PC-3 (cell line): ENCODE results near the gene PSMA4. TPM values are rescaled to one million over a fixed set of nuclear protein-coding genes. Genes with fewer than 3 reads are reported as not detected.

Experiments used
- ATAC-seq: fragments of 200-7000 bp; cut with Tn5 transposase; 2 replicates; pipeline ENCODE4 v1.9.1; 2020; ENCODE audit warnings: mild to moderate bottlenecking, moderate library complexity
- BruUV-seq: library from RNA; stranded (reverse); fragments of 400-500 nt; replicated peaks from 2 replicates; lab custom pipeline; 2021; lab: Mats Ljungman, UMichigan
- CTCF ChIA-PET: fragments of 300-600 bp; sonication (Branson Sonifier 250); formaldehyde crosslinking; loops from one replicate; lab custom pipeline; 2022; ENCODE audit warnings: antibody characterized with exemption; lab: Charles Lee
- POLR2A ChIA-PET: fragments of 300-600 bp; sonication (Branson Sonifier 250); formaldehyde crosslinking; loops from one replicate; lab custom pipeline; 2022; ENCODE audit warnings: antibody characterized with exemption; ENCODE audit not compliant: unreplicated experiment; lab: Charles Lee
- DNase-seq: peaks from one replicate; pipeline ENCODE4 v3.0.0-alpha.2; 2015
- H2AFZ ChIP-seq: fragments of 300-600 bp; sonication (generic); 2 replicates; pipeline ENCODE4 v1.6.0; 2016; ENCODE audit warnings: antibody characterized with exemption, low read length
- H3F3A ChIP-seq: fragments of 300-600 bp; sonication (generic); one replicate; pipeline ENCODE4 v1.6.0; 2017; ENCODE audit warnings: antibody characterized with exemption, low read length, control low read depth, mild to moderate bottlenecking; ENCODE audit not compliant: unreplicated experiment
- H3K27ac ChIP-seq: fragments of 300-600 bp; sonication (generic); 2 replicates; pipeline ENCODE4 v1.5.1; 2016; ENCODE audit warnings: mild to moderate bottlenecking, low read length
- H3K27me3 ChIP-seq: fragments of 300-600 bp; sonication (generic); 2 replicates; pipeline ENCODE4 v1.6.1; 2016; ENCODE audit warnings: low read length, mixed read lengths
- H3K36me3 ChIP-seq: fragments of 300-600 bp; sonication (generic); 2 replicates; pipeline ENCODE4 v1.6.1; 2016; ENCODE audit warnings: low read depth, mixed run types, low read length, mixed read lengths
- H3K4me1 ChIP-seq: fragments of 300-600 bp; sonication (generic); 2 replicates; pipeline ENCODE4 v1.5.1; 2016; ENCODE audit warnings: low read length; ENCODE audit not compliant: insufficient read depth
- H3K4me2 ChIP-seq: fragments of 300-600 bp; sonication (generic); 2 replicates; pipeline ENCODE4 v1.6.0; 2016; ENCODE audit warnings: low read length
- H3K4me3 ChIP-seq: fragments of 300-600 bp; sonication (generic); 2 replicates; pipeline ENCODE4 v1.5.1; 2016; ENCODE audit warnings: mild to moderate bottlenecking, low read length, mixed read lengths
- H3K79me2 ChIP-seq: fragments of 300-600 bp; sonication (generic); 2 replicates; pipeline ENCODE4 v1.6.1; 2017; ENCODE audit warnings: low read length, mixed read lengths
- H3K9ac ChIP-seq: fragments of 300-600 bp; sonication (generic); 2 replicates; pipeline ENCODE4 v1.6.0; 2016; ENCODE audit warnings: mild to moderate bottlenecking, low read length
- H3K9me2 ChIP-seq: fragments of 300-600 bp; sonication (generic); replicated peaks from 2 replicates; pipeline ENCODE4 v1.6.1; 2016; ENCODE audit warnings: mixed run types, low read length, mixed read lengths
- H3K9me3 ChIP-seq: fragments of 300-600 bp; sonication (generic); 2 replicates; pipeline ENCODE4 v1.6.1; 2016; ENCODE audit warnings: low read length, mixed read lengths
- H4K20me1 ChIP-seq: fragments of 300-600 bp; sonication (generic); 2 replicates; pipeline ENCODE4 v1.6.1; 2016; ENCODE audit warnings: low read length, mixed read lengths
- CTCF ChIP-seq: fragments of 300-600 bp; sonication (generic); conservative IDR thresholded peaks from 2 replicates; pipeline ENCODE4 v1.5.1; 2017; ENCODE audit warnings: antibody characterized with exemption, low read depth, mild to moderate bottlenecking, low read length
- EZH2 ChIP-seq: fragments of 300-600 bp; sonication (generic); IDR thresholded peaks from one replicate; pipeline ENCODE4 v1.6.1; 2017; ENCODE audit warnings: antibody characterized with exemption, mild to moderate bottlenecking, low read length; ENCODE audit not compliant: unreplicated experiment
- EZH2phosphoT487 ChIP-seq: fragments of 300-600 bp; sonication (generic); IDR thresholded peaks from 2 replicates; pipeline ENCODE4 v1.6.1; 2018; ENCODE audit warnings: mild to moderate bottlenecking, antibody characterized with exemption, low read length, borderline replicate concordance
- intact Hi-C: fragments of 100-400 bp; cut with micrococcal nuclease; formaldehyde crosslinking; loops from 2 replicates; pipeline ENCODE4 v1.9.0; 2023
- total RNA-seq: library from RNA; depleted of rRNA; stranded (reverse); fragments of >200 nt; gene quantifications from 2 replicates; pipeline ENCODE4 v1.2.3, GENCODE V29; 2014

Gene PSMA4
- total RNA-seq, 1 experiment from 2014 or later = 245 TPM

- Histone ChIP-seq H3K4me3 (no peak overlapping the region), H4K20me1 (no peaks in the 10 kb centered on the region), H3F3A (no peaks in the 10 kb centered on the region), H3K9ac (no peak overlapping the region), H3K4me1 (no peaks in the 10 kb centered on the region), H3K79me2 (peaks cover 30% of the 10 kb centered on the region), H3K4me2 (no peak overlapping the region), H3K36me3 (no peaks in the 10 kb centered on the region), H2AFZ (no peak overlapping the region), H3K27me3 (no peaks in the 10 kb centered on the region), H3K9me2 (no peaks in the 10 kb centered on the region), H3K9me3 (no peaks in the 10 kb centered on the region), H3K27ac (no peak overlapping the region)
- no TSS peak for BruUV-seq
- intact Hi-C loops = no loop called here
- ChIA-PET POLR2A (no interaction called here), CTCF (no interaction called here)
- TF ChIP-seq CTCF (no peak), EZH2phosphoT487 (no peak), EZH2 (no peak)
- DNase-seq (no peak), ATAC-seq (no peak)
Measured at GRCh38 chr15:78573416-78573815, 33.2 kb downstream of the PSMA4 start.

GRCh38 chr15:78574944-78575343 is 34.7 kb downstream of the PSMA4 start:
- no peak overlapping the region for H2AFZ ChIP-seq
- BruUV-seq = no TSS peak
- H3K9me3 ChIP-seq = no peaks in the 10 kb centered on the region
- H3K36me3 ChIP-seq = no peaks in the 10 kb centered on the region
- no peak overlapping the region for H3K9ac ChIP-seq
- H3F3A ChIP-seq = no peaks in the 10 kb centered on the region
- H4K20me1 ChIP-seq = no peaks in the 10 kb centered on the region
- no peaks in the 10 kb centered on the region for H3K9me2 ChIP-seq
- H3K79me2 ChIP-seq = peaks cover 15% of the 10 kb centered on the region
- intact Hi-C loops = no loop called here
- TF ChIP-seq EZH2 (no peak), EZH2phosphoT487 (no peak), CTCF (no peak)
- DNase-seq (no peak), ATAC-seq (no peak)
- no peak overlapping the region for H3K4me2 ChIP-seq
- no peak overlapping the region for H3K4me3 ChIP-seq
- CTCF ChIA-PET = no interaction called here
- H3K27me3 ChIP-seq = no peaks in the 10 kb centered on the region
- no peak overlapping the region for H3K27ac ChIP-seq
- POLR2A ChIA-PET = no interaction called here
- no peaks in the 10 kb centered on the region for H3K4me1 ChIP-seq

GRCh38 chr15:78597583-78597982 is 57.3 kb downstream of the PSMA4 start:
- no peak overlapping the region for H3K4me3 ChIP-seq
- no peaks in the 10 kb centered on the region for H3K36me3 ChIP-seq
- ATAC-seq (no peak), DNase-seq (no peak)
- H2AFZ ChIP-seq = no peak overlapping the region
- H3F3A ChIP-seq = no peaks in the 10 kb centered on the region
- intact Hi-C loops = no loop called here
- TF ChIP-seq EZH2phosphoT487 = no peak
- TF ChIP-seq EZH2 = no peak
- TF ChIP-seq CTCF = no peak
- CTCF ChIA-PET = no interaction called here
- no peaks in the 10 kb centered on the region for H3K79me2 ChIP-seq
- H3K9me3 ChIP-seq = no peaks in the 10 kb centered on the region
- no peak overlapping the region for H3K27ac ChIP-seq
- H3K9ac ChIP-seq = no peak overlapping the region
- no peaks in the 10 kb centered on the region for H4K20me1 ChIP-seq
- H3K4me2 ChIP-seq = no peak overlapping the region
- BruUV-seq = no TSS peak
- POLR2A ChIA-PET = no interaction called here
- no peaks in the 10 kb centered on the region for H3K4me1 ChIP-seq
- no peaks in the 10 kb centered on the region for H3K9me2 ChIP-seq
- H3K27me3 ChIP-seq = no peaks in the 10 kb centered on the region
